Measurements from ENCODE around the gene MYRIP. TPM values are rescaled to one million over a fixed set of nuclear protein-coding genes. Genes with fewer than 3 reads are reported as not detected.

The MYRIP gene
- total RNA-seq, 1 donor = under 0.01 TPM

- no peak for DNase-seq (ENCODE audit: insufficient read length, low spot score, missing footprints)
- Histone ChIP-seq H2AFZ (ENCODE audit: low read length) (no peak overlapping the region), H3K4me3 (ENCODE audit: insufficient read depth, low read length) (no peak overlapping the region), H3K9me3 (ENCODE audit: low read depth, low read length) (no peaks in the 10 kb centered on the region), H3K79me2 (ENCODE audit: insufficient read depth, low read length) (no peaks in the 10 kb centered on the region), H3K36me3 (ENCODE audit: insufficient read depth, low read length) (no peaks in the 10 kb centered on the region), H4K20me1 (ENCODE audit: insufficient read depth, low read length) (no peaks in the 10 kb centered on the region), H3K27ac (ENCODE audit: low read depth, low read length) (no peak overlapping the region), H3K4me1 (ENCODE audit: insufficient read depth, low read length) (no peaks in the 10 kb centered on the region), H3K4me2 (ENCODE audit: insufficient read depth, low read length) (no peak overlapping the region), H3K27me3 (ENCODE audit: insufficient read depth, low read length) (no peaks in the 10 kb centered on the region)
- no peak for TF ChIP-seq CTCF (IDR thresholded peaks at IDR 0.05; ENCODE audit: extremely low read depth, low read depth, low read length)
These were observed 171.4 kb downstream of the MYRIP start for GRCh38 chr3:39980781-39981180.

DNA sequence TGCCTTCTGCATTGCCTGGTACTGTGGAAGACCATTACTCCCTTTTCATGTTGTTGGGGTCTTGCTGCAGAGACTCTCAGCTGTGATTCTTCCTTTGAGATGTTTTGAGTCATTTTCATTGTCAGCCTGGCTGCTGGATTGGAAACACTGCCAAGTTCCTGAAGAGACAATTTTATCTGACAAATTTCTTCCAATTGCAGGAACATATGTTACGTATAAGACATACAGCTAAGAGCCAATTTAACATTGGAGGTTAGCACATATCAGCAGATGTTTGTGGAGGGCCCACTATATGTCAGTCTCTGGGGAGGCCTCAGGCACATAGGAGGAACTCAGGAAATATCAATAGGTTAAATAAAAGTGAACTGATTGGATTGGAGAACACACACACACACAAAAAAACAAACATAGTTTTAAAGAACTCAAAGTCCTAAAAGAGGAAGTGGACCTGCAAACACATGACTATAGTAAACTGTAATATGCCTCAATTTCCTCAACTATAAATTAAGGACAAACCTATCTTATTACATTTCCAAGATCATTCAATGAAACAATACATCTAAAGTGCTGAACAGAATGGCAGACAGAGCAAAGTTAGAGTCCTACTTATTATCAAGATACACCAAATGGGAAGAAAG, 172.3 kb downstream of the MYRIP start:
- no peaks in the 10 kb centered on the region for H4K20me1 ChIP-seq (ENCODE audit: insufficient read depth, low read length)
- no peak overlapping the region for H3K4me2 ChIP-seq (ENCODE audit: insufficient read depth, low read length)
- H3K27me3 ChIP-seq (ENCODE audit: insufficient read depth, low read length) = no peaks in the 10 kb centered on the region
- H3K9me3 ChIP-seq (ENCODE audit: low read depth, low read length) = no peaks in the 10 kb centered on the region
- DNase-seq (ENCODE audit: insufficient read length, low spot score, missing footprints) = no peak
- no peaks in the 10 kb centered on the region for H3K79me2 ChIP-seq (ENCODE audit: insufficient read depth, low read length)
- no peak overlapping the region for H3K27ac ChIP-seq (ENCODE audit: low read depth, low read length)
- no peaks in the 10 kb centered on the region for H3K4me1 ChIP-seq (ENCODE audit: insufficient read depth, low read length)
- H2AFZ ChIP-seq (ENCODE audit: low read length) = no peak overlapping the region
- no peak for TF ChIP-seq CTCF (IDR thresholded peaks at IDR 0.05; ENCODE audit: extremely low read depth, low read depth, low read length)
- H3K4me3 ChIP-seq (ENCODE audit: insufficient read depth, low read length) = no peak overlapping the region
- no peaks in the 10 kb centered on the region for H3K36me3 ChIP-seq (ENCODE audit: insufficient read depth, low read length)

DNA sequence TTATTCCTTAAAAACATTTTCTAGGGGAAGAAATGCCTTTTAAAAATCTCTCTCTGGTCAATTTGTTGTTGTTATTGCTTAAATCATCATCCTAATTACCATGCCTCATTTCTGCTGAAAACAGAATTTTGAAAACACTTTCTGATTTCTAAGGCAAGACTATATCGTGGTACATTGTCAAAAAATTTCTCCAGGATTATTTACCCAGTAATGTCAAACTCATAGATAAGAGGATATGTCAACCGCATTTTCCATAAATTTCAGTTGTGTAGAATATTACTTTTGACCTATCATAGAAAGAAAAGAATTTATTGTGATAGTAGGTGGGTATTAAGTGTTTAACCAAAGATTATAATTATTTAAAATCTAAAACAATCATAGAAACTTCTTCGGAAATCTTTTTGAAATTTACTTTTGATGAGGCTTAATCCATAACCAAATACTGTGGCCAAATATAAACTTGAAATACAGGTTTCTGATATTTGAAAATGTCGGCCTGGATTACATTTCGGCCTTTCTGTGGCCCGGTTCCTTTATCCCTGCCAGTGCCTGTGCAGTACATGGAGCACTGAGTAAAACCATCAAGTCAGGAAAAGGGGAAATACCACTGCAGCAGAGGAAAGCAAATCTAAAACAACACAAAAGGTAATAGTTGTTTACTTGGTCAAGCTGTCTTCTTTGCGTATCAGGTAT, 173.4 kb downstream of the MYRIP start:
- no peaks in the 10 kb centered on the region for H4K20me1 ChIP-seq (ENCODE audit: insufficient read depth, low read length)
- H3K79me2 ChIP-seq (ENCODE audit: insufficient read depth, low read length) = no peaks in the 10 kb centered on the region
- no peak overlapping the region for H2AFZ ChIP-seq (ENCODE audit: low read length)
- no peaks in the 10 kb centered on the region for H3K9me3 ChIP-seq (ENCODE audit: low read depth, low read length)
- DNase-seq (ENCODE audit: insufficient read length, low spot score, missing footprints) = no peak
- no peak for TF ChIP-seq CTCF (IDR thresholded peaks at IDR 0.05; ENCODE audit: extremely low read depth, low read depth, low read length)
- H3K4me1 ChIP-seq (ENCODE audit: insufficient read depth, low read length) = no peaks in the 10 kb centered on the region
- H3K36me3 ChIP-seq (ENCODE audit: insufficient read depth, low read length) = no peaks in the 10 kb centered on the region
- H3K27me3 ChIP-seq (ENCODE audit: insufficient read depth, low read length) = no peaks in the 10 kb centered on the region
- H3K4me2 ChIP-seq (ENCODE audit: insufficient read depth, low read length) = no peak overlapping the region
- no peak overlapping the region for H3K4me3 ChIP-seq (ENCODE audit: insufficient read depth, low read length)
- no peak overlapping the region for H3K27ac ChIP-seq (ENCODE audit: low read depth, low read length)

DNA sequence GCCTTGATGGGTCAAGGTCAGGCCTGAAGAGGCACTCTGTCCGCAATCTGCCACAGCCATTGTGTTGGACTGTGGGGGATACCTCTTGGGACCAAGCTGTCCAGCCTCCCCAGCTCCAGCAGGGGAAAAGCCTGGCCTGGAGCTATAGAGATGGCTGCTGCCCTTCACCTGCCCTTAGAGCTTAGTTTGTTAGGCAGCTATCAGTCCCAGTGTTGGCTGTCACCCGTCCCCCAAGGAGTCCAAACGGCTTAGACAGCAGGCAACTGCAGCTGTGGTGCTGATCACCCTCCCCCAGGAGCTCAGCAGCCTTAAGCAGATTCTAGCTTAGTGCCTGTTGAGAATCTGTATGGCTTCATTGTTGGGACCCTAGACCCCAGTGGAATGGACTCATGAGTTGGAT, 180.3 kb downstream of the MYRIP start:
- Histone ChIP-seq H3K36me3 (ENCODE audit: insufficient read depth, low read length) (no peaks in the 10 kb centered on the region), H3K27me3 (ENCODE audit: insufficient read depth, low read length) (no peaks in the 10 kb centered on the region)

More for the DNA sequence above, 180.3 kb downstream of the MYRIP start:
- Histone ChIP-seq H3K9me3 (ENCODE audit: low read depth, low read length) (peaks cover 3% of the 10 kb centered on the region), H2AFZ (ENCODE audit: low read length) (no peak overlapping the region), H3K79me2 (ENCODE audit: insufficient read depth, low read length) (no peaks in the 10 kb centered on the region), H3K4me3 (ENCODE audit: insufficient read depth, low read length) (no peak overlapping the region), H3K4me1 (ENCODE audit: insufficient read depth, low read length) (no peaks in the 10 kb centered on the region), H3K27ac (ENCODE audit: low read depth, low read length) (no peak overlapping the region), H4K20me1 (ENCODE audit: insufficient read depth, low read length) (no peaks in the 10 kb centered on the region), H3K4me2 (ENCODE audit: insufficient read depth, low read length) (no peak overlapping the region)
- TF ChIP-seq CTCF (IDR thresholded peaks at IDR 0.05; ENCODE audit: extremely low read depth, low read depth, low read length) = no peak
- no peak for DNase-seq (ENCODE audit: insufficient read length, low spot score, missing footprints)

Measured in osteoblast (primary cell).